Measurements from ENCODE around the gene DYRK1A.

DNA sequence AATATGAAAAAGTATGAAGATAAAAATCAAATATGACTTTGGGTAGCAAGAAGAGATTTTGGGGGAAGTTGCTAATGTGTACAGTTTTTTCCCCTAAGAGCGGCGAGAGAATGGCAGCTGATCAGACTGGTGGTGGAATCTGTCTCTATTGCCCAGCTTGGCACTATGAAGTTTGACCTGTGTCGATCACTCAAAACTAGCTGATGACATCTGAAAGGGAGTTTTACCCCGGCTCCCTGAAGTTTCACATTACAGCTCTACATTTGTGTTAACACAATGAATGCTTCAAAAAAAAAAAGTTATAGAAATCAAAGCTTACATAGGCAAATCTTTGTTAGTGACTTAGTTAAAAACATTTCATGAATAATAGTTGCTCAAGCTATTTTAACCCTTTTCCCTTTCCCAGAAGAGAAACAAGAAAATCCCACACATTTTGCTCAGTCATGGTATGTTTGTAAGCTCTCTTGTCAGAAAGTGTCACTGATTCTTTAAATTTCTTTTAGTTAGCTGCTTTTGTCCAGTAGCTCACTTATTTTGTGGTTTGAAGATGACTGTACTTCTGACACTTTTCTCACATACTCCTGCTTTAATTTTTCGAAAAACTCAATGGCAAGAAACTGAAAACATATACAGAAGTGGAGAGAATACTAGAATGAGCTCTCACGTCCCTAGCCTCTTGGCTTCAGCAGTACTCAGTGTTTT, 41.3 kb downstream of the DYRK1A start:
- TF ChIP-seq, protein P1, sequence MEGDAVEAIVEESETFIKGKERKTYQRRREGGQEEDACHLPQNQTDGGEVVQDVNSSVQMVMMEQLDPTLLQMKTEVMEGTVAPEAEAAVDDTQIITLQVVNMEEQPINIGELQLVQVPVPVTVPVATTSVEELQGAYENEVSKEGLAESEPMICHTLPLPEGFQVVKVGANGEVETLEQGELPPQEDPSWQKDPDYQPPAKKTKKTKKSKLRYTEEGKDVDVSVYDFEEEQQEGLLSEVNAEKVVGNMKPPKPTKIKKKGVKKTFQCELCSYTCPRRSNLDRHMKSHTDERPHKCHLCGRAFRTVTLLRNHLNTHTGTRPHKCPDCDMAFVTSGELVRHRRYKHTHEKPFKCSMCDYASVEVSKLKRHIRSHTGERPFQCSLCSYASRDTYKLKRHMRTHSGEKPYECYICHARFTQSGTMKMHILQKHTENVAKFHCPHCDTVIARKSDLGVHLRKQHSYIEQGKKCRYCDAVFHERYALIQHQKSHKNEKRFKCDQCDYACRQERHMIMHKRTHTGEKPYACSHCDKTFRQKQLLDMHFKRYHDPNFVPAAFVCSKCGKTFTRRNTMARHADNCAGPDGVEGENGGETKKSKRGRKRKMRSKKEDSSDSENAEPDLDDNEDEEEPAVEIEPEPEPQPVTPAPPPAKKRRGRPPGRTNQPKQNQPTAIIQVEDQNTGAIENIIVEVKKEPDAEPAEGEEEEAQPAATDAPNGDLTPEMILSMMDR (IDR thresholded peaks at IDR 0.05; ENCODE audit: low read depth, low read length): no peak
- TF ChIP-seq, protein P2, sequence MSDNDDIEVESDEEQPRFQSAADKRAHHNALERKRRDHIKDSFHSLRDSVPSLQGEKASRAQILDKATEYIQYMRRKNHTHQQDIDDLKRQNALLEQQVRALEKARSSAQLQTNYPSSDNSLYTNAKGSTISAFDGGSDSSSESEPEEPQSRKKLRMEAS (IDR thresholded peaks at IDR 0.05; ENCODE audit: low read depth, low read length): no peak

Measured in NB4 (cell line).